Gastrocnemius medialis (tissue), 4 donors: ENCODE data around the gene DSC2. TPM values are rescaled to one million over a fixed set of nuclear protein-coding genes. Genes with fewer than 3 reads are reported as not detected.

Source experiments
- ATAC-seq, 2 donors: fragments of 150-250 bp; one replicate each; pipeline ENCODE4 v1.9.1; 2016
- DNase-seq, 2 donors: peaks; one replicate each; pipeline ENCODE4 v3.0.0-alpha.2; 2019
- H3K27ac ChIP-seq, 4 donors: fragments of 200-600 bp; sonication (generic); 1 replicate in 1 of 4; 2 replicates in 3 of 4; pipeline ENCODE4 v1.5.1; 2016 to 2018; ENCODE audit warnings: mild to moderate bottlenecking in 2 of 4, moderate library complexity in 1 of 4
- H3K27me3 ChIP-seq, 3 donors: fragments of 200-600 bp; sonication (generic) in 2 of 3; 1 replicate in 1 of 3; 2 replicates in 2 of 3; pipeline versions ENCODE4 v1.5.1 to v1.6.0; 2016 to 2019; ENCODE audit warnings: mild to moderate bottlenecking in 1 of 3, moderate library complexity in 1 of 3
- H3K36me3 ChIP-seq, 2 donors: fragments of 200-600 bp; sonication (generic) in 1 of 2; one replicate each; pipeline ENCODE4 v1.5.1; 2017 to 2018
- H3K4me1 ChIP-seq, 2 donors: fragments of 200-600 bp; sonication (generic) in 1 of 2; one replicate each; pipeline ENCODE4 v1.5.1; 2016 to 2017; ENCODE audit warnings: mild to moderate bottlenecking in 2 of 2
- H3K4me3 ChIP-seq, 4 donors: fragments of 200-600 bp; sonication (generic) in 3 of 4; 1 replicate in 1 of 4; 2 replicates in 3 of 4; pipeline ENCODE4 v1.5.1; 2016 to 2019; ENCODE audit warnings: mild to moderate bottlenecking in 2 of 4
- H3K9me3 ChIP-seq, 3 donors: fragments of 200-600 bp; sonication (generic) in 2 of 3; 1 replicate in 1 of 3; 2 replicates in 2 of 3; pipeline ENCODE4 v1.5.1; 2016 to 2019
- CTCF ChIP-seq, 5 experiments: fragments of 450-650 bp in 3 of 5; fragments of 200-600 bp in 2 of 5; sonication (generic) in 2 of 5; IDR thresholded peaks in 4 of 5; conservative IDR thresholded peaks in 1 of 5; 1 replicate in 4 of 5; 2 replicates in 1 of 5; pipeline ENCODE4 v1.5.1; 2016 to 2019; ENCODE audit warnings: antibody characterized with exemption in 5 of 5, mild to moderate bottlenecking in 3 of 5, moderate library complexity in 3 of 5
- POLR2A ChIP-seq, 2 donors: fragments of 450-650 bp; IDR thresholded peaks; one replicate each; pipeline ENCODE4 v1.6.1; 2017; ENCODE audit warnings: antibody characterized with exemption in 2 of 2, mild to moderate bottlenecking in 2 of 2, moderate library complexity in 2 of 2
- in situ Hi-C, 4 donors: fragments of 200-750 bp; cut with MboI; loops; one replicate each; pipeline versions ENCODE4 v1.15.0 to v1.8.0; 2017; ENCODE audit warnings: low sequenced_read_pairs in 4 of 4
- intact Hi-C: fragments of 100-400 bp; cut with DNase I; formaldehyde crosslinking; loops from one replicate; pipeline ENCODE4 v1.15.1; 2023; ENCODE audit warnings: low total_unique reads
- total RNA-seq, 4 donors: library from RNA; depleted of rRNA; stranded (reverse); fragments of >200 nt; gene quantifications; one replicate each; pipeline versions ENCODE4 v1.1.0 to v1.2.3, GENCODE V29; 2016

The DSC2 gene
- total RNA-seq, 4 donors from 2014 or later: 0.56 to 1.2 (median 0.73) TPM

- Histone ChIP-seq H3K36me3 (no peaks in the 10 kb centered on the region), H3K4me1 (no peaks in the 10 kb centered on the region), H3K27ac (no peak overlapping the region), H3K4me3 (no peak overlapping the region), H3K27me3 (no peaks in the 10 kb centered on the region), H3K9me3 (no peaks in the 10 kb centered on the region)
- no peak for ATAC-seq
- intact Hi-C loops: no loop called here
- in situ Hi-C loops: loop anchor here in 1 of 4 donors (25.0 kb wide), 1 partner anchor 94 kb away; no protein-coding TSS in a partner anchor
- TF ChIP-seq CTCF (IDR thresholded peaks at IDR 0.05 in 4 of 5, conservative IDR thresholded peaks at IDR 0.05 in 1 of 5) (no peak), POLR2A (IDR thresholded peaks at IDR 0.05) (no peak)
- DNase-seq: no peak
Measured at GRCh38 chr18:31093294-31093693, 8.9 kb downstream of the DSC2 start.

GRCh38 chr18:31091350-31091749, 10.9 kb downstream of the DSC2 start:
- no peak for TF ChIP-seq CTCF (IDR thresholded peaks at IDR 0.05 in 4 of 5, conservative IDR thresholded peaks at IDR 0.05 in 1 of 5)
- no peak for TF ChIP-seq POLR2A (IDR thresholded peaks at IDR 0.05)
- H3K9me3 ChIP-seq: no peaks in the 10 kb centered on the region
- no peaks in the 10 kb centered on the region for H3K4me1 ChIP-seq
- in situ Hi-C loops: loop anchor here in 1 of 4 donors (25.0 kb wide), 1 partner anchor 96 kb away; no protein-coding TSS in a partner anchor
- intact Hi-C loops: no loop called here
- no peak overlapping the region for H3K4me3 ChIP-seq
- DNase-seq (no peak), ATAC-seq (no peak)
- no peaks in the 10 kb centered on the region for H3K27me3 ChIP-seq
- no peaks in the 10 kb centered on the region for H3K36me3 ChIP-seq
- no peak overlapping the region for H3K27ac ChIP-seq

- H3K4me1 ChIP-seq: no peaks in the 10 kb centered on the region
- no peak for DNase-seq
- no peak overlapping the region for H3K27ac ChIP-seq
- in situ Hi-C loops (loop anchor here in 1 of 4 donors (25.0 kb wide), 1 partner anchor 99 kb away; no protein-coding TSS in a partner anchor), intact Hi-C loops (no loop called here)
- no peaks in the 10 kb centered on the region for H3K9me3 ChIP-seq
- TF ChIP-seq POLR2A (IDR thresholded peaks at IDR 0.05) (no peak), CTCF (IDR thresholded peaks at IDR 0.05 in 4 of 5, conservative IDR thresholded peaks at IDR 0.05 in 1 of 5) (no peak)
- H3K36me3 ChIP-seq: no peaks in the 10 kb centered on the region
- no peak for ATAC-seq
- no peak overlapping the region for H3K4me3 ChIP-seq
- no peaks in the 10 kb centered on the region for H3K27me3 ChIP-seq
Measured at GRCh38 chr18:31088532-31088931, 13.7 kb downstream of the DSC2 start.

- no peak for ATAC-seq
- DNase-seq: no peak
Measured at GRCh38 chr18:31079973-31080372, 22.2 kb downstream of the DSC2 start.

More at GRCh38 chr18:31079973-31080372, 22.2 kb downstream of the DSC2 start:
- in situ Hi-C loops: loop anchor here in 1 of 4 donors (25.0 kb wide), 1 partner anchor 107 kb away; no protein-coding TSS in a partner anchor
- intact Hi-C loops: no loop called here
- Histone ChIP-seq H3K27ac (no peak overlapping the region), H3K36me3 (no peaks in the 10 kb centered on the region), H3K4me1 (no peaks in the 10 kb centered on the region), H3K4me3 (no peak overlapping the region), H3K9me3 (no peaks in the 10 kb centered on the region), H3K27me3 (no peaks in the 10 kb centered on the region)
- TF ChIP-seq POLR2A (IDR thresholded peaks at IDR 0.05) (no peak), CTCF (IDR thresholded peaks at IDR 0.05 in 4 of 5, conservative IDR thresholded peaks at IDR 0.05 in 1 of 5) (no peak)
